Spleen (tissue), 7 donors: ENCODE data around the gene HNF4A.

Experiments
- POLR2A ChIP-seq, 3 donors: fragments of 450-650 bp; IDR thresholded peaks; one replicate each; pipeline ENCODE4 v1.5.1; 2017; ENCODE audit warnings: antibody characterized with exemption in 3 of 3, mild to moderate bottlenecking in 1 of 3
- POLR2AphosphoS5 ChIP-seq, 3 donors: sonication (generic); formaldehyde crosslinking; IDR thresholded peaks; one replicate each; pipeline ENCODE4 v1.5.1; 2017; ENCODE audit warnings: antibody characterized with exemption in 3 of 3
- TF ChIP-seq, protein P1 (sequence below), 11 experiments: fragments of 200-600 bp in 7 of 11; fragments of 450-650 bp in 4 of 11; sonication (generic) in 4 of 11; IDR thresholded peaks in 8 of 11; conservative IDR thresholded peaks in 3 of 11; 1 replicate in 7 of 11; 2 replicates in 4 of 11; pipeline versions ENCODE4 v1.4.0 to v1.8.0; 2016 to 2021; ENCODE audit warnings: antibody characterized with exemption in 11 of 11, inconsistent platforms in 4 of 11, mild to moderate bottlenecking in 1 of 11
- donor health status: DM: no; HTN: no; CAD: no; lungs with moderate emphysema.
- donor health status: DM: no; HTN: no; CAD: no.
- donor health status: DM: no; HTN: no; CAD: no.

DNA sequence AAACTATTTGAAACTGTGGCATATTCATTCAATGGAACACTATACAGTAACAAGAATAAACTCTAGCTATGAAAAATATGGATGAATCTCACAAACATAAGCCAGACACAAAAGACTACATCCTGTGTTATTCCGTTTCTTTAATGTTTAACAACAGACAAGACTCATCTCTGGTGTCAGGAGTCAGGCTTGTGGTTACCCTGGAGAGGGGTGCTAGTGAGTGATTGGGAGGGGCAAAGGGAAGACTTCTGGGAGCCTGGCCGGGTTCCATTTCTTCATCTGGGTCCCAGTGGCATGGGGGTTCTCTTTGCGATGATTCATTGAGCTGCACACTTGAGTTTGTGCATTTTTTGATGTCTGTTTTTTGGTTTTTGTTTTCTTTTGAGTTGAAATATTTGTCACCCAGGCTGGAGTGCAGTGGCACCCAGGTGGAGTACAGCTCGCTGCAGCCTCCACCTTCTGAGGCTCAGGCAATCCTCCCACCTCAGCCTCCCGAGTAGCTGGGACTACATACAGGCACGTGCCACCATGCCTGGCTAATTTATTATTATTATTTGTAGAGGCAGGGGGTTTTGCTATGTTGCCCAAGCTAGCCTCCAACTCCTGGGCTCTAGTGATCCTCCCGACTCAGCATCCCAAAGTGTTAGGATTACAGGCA, 98.9 kb downstream of the HNF4A start:
- TF ChIP-seq POLR2A (IDR thresholded peaks at IDR 0.05): no peak
- no peak for TF ChIP-seq POLR2AphosphoS5 (IDR thresholded peaks at IDR 0.05)
- TF ChIP-seq, protein P1, sequence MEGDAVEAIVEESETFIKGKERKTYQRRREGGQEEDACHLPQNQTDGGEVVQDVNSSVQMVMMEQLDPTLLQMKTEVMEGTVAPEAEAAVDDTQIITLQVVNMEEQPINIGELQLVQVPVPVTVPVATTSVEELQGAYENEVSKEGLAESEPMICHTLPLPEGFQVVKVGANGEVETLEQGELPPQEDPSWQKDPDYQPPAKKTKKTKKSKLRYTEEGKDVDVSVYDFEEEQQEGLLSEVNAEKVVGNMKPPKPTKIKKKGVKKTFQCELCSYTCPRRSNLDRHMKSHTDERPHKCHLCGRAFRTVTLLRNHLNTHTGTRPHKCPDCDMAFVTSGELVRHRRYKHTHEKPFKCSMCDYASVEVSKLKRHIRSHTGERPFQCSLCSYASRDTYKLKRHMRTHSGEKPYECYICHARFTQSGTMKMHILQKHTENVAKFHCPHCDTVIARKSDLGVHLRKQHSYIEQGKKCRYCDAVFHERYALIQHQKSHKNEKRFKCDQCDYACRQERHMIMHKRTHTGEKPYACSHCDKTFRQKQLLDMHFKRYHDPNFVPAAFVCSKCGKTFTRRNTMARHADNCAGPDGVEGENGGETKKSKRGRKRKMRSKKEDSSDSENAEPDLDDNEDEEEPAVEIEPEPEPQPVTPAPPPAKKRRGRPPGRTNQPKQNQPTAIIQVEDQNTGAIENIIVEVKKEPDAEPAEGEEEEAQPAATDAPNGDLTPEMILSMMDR (IDR thresholded peaks at IDR 0.05 in 8 of 11, conservative IDR thresholded peaks at IDR 0.05 in 3 of 11): no peak
